GM18873 (cell line): Measurements from ENCODE around the gene HYI.
"Not testable (repeated sequence)": the region's sequence is repeated elsewhere in the genome, so short reads cannot be mapped to it uniquely, and the experiment has no call there.

ENCODE experiments used
- ATAC-seq: cut with Tn5 transposase; IDR thresholded peaks from one replicate; pipeline ENCODE4 v1.9.1; 2021; ENCODE audit warnings: mild to moderate bottlenecking, moderate library complexity, moderate number of reproducible peaks; ENCODE audit not compliant: unreplicated experiment, low FRiP score

Gene HYI, protein sequence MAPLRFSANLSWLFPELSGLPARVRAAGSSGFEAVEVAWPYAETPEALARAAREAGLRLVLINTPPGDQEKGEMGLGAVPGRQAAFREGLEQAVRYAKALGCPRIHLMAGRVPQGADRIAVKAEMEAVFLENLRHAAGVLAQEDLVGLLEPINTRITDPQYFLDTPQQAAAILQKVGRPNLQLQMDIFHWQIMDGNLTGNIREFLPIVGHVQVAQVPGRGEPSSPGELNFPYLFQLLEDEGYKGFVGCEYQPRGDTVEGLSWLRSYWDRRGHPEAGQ

DNA sequence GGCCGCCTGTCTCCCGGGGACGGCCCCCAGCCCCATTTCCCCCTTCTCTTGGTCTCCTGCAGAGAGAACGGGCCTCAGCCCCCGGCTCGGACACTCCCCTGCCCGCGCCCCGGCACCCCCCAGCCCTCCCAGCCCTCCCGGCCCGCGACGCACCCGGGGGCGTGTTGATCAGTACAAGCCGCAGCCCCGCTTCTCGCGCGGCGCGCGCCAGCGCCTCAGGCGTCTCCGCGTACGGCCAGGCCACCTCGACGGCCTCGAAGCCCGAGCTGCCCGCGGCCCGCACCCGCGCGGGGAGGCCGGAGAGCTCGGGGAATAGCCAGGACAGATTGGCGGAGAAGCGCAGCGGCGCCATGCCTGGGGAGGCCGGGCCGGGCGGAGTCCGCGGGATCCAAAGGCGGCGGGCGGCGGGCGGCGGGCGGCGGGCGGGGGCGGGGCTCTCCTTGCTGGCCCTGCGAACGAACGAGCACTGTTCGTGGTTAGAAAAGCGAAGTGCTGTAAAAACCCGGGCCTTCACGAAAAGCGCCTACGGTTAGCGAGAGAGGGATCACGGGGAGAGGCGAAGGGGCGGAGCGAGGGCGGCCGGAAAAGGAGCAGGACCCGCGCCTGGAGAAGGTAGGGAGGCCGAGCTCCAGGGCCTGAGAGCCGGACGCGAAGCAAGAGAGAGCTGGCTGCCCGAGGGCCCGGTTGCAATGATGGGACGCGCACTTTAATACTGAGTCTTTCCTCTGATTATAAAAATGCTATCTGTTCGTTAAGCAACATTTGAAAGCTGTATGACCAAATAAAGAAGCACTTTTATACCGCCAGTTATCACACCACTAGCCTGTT lies at the start of gene HYI:
Gene HYI (minus strand): TSS at position 490 of the 828 bp plus-strand sequence. CDS start 138 bp downstream, at position 352.
- ATAC-seq = no peak

DNA sequence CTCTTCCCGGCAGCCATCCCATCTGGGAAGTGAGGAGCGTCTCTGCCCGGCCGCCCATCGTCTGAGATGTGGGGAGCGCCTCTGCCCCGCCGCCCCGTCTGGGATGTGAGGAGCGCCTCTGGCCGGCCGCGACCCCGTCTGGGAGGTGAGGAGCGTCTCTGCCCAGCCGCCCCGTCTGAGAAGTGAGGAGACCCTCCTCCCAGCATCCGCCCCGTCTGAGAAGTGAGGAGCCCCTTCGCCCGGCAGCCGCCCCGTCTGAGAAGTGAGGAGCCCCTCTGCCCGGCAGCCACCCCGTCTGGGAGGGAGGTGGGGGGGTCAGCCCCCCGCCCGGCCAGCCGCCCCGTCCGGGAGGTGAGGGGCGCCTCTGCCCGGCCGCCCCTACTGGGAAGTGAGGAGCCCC lies 48.1 kb upstream of the HYI start:
- not testable (repeated sequence) for ATAC-seq

DNA sequence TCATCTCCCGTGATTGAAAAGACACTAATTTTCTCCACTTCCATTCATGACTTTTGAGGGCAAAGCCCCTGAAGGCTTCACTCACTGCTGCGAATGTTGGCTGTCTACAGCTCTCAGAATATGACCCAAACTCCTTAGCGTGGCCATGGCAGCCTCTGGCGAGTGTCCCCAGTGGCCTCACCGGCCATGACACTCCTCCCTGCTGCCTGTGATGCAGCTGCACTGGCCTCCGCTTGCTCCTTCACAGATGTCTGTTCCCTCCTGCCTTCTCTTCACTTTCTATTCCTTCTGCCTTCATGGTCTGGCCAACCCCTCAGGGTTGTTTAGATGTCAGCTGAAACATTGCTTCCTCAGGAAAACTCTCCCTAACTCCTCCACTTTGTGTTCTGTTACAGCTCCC lies 46.2 kb upstream of the HYI start:
- no peak for ATAC-seq

DNA sequence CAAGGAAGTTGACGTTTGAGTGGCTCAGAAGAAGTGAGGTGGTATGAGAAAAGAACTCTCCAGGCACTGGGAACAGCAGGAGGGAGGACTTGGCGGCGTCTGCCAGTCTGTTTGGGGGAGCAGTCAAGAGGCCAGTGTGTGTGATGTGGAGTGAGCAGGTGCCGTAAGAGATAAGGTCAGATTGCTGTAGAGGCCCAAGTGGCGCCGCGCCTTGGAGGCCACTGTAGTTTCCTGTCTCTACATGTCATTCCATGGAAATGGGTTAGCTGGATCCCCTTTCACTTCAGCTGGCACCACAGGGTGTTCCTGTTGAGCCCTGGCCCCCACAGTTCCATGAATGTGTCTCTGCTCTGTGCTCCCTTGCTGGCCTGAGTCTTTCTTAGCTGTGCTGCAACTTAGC lies 41.5 kb upstream of the HYI start:
- no peak for ATAC-seq

DNA sequence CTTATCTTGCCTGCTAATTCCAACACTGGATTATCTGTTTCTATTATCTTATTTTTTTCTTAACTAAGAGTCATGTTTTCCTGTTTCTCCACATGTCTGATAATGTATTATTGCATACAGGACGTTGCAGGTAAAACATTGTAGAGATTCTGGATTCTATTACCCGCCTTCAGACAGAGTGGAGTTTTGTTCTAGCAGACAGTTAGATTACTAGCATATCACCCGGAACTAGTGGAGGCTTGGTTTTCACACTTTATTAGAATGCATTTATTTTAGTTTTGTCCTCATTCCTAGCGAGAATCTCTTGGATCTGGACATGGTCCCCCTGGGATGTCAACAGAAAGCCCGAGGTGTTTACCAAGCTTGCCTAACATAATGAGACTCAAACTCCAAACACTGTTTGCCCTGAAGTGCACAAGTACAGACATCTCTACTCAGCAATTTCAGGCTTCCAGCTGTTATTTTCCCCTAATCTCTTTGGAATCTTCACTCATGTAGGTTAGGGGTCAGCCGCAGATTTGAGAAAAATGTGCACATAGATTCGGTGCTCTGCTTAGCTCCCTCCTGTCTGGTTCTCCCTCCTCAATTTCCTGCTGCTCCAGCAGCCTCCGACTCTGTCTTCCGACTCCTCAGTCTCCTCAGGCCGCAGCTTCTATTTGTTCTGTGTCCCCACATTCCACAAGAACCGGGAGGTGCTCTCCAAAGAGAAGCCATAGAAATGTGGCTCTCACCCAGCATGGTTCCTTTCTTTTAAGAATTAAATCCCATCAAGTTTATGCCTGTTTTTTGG lies 40.1 kb upstream of the HYI start:
- no peak for ATAC-seq

DNA sequence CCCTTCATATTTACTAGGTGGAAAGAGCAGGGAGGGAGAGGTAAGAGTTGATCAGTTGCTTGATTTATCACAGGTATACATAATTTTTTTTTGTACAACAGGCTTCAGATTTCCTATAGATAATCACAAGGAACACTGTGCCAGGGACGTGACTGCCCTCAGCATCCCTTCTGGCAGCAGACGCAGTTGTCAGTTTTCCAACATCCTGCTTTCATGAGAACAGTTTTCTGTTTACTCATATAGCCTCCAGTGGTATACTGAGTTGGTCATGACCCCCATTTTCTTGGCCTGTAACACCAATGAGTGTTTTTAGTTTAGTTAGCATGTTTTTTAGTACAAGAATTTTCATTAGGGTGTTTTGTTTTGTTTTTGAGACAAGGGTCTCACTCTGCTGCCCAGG lies 39.1 kb upstream of the HYI start:
- ATAC-seq = no peak

DNA sequence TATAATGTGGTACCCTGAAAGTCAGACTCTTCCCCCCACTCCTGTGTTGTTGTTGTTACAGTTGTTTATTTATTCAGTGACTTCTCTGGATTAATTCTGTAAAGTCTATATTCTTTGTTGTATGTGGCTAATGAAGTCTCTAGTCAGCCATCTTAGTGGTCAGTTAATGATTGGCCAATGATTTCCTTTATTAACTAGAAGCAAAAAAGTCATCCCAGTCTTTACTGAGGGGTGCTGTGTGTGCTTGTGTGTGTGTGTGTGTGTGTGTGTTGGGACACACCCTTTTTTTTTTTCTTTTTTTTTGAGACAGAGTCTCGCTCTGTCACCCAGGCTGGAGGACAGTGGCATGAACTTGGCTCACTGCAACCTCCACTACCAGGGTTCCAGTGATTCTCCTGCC lies 37.3 kb upstream of the HYI start:
- no peak for ATAC-seq

DNA sequence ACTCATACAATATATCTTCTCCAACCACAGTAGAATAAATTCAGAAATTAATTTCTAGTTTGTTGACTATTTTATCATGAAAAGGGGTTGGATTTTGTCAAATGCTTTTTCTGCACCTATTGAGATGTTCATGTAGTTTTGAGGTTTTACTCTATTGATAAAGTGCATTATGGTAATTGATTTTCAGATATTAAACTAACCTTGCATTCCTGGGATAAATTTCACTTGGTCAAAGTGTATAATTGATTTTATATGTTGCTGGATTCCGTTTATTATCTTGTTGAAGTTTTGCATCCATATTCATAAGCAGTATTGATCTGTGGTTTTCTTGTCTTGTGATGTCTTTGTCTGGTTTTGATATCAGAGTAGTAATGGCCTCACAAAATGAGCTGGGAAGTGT lies 34.4 kb upstream of the HYI start:
- ATAC-seq = no peak

DNA sequence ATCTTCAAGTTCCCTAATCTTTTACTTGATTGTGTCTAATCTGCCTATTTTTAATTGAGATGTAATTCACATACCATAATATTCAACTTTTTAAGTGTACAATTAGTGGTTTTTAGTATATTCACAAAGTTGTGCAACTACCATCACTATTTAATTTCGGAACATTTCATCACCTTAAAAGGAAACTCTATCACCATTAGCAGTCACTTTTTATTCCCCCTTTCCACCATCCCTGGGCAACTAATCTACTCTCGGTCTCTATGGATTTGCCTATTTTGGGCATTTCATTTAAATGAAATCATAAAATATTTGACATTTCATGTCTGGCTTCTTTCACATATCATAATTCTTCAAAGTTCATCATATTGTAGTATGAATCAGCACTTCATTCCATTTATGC lies 30.6 kb upstream of the HYI start:
- no peak for ATAC-seq

DNA sequence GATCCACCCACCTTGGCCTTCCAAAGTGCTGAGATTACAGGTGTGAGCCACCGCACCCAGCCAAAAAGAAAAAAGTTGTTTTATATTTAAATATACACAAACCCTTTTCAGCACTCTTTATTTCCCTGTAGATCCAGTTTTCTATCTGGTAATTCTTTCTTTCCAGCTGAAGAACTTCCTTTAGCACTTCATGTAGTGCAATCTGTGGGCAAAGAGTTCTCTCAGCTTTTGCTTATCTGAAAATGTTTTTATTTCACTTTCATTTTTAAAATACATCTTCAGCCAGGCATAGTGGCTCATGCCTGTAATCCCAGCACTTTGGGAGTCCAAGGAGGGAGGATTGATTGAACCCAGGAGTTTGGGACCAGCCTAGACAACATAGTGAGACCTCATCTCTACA lies 28.5 kb upstream of the HYI start:
- no peak for ATAC-seq

DNA sequence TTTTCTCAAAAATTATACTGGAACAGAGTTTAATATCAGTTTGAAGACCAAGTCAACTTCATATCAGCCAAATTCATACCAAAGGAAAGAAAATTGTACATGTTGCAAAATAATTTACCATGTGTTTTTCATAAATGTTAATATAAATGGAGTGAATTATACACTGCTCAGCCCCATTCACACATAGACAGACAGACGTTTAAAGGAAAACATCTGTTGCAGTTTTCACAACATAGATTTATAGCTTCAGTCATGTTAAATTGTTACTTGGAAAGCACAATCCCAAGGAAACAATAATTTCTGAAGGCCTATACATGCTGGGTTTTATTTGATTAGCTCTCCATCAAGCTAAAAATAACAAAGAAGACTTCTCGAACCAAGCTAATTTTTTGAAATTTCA lies 27.8 kb upstream of the HYI start:
- no peak for ATAC-seq

DNA sequence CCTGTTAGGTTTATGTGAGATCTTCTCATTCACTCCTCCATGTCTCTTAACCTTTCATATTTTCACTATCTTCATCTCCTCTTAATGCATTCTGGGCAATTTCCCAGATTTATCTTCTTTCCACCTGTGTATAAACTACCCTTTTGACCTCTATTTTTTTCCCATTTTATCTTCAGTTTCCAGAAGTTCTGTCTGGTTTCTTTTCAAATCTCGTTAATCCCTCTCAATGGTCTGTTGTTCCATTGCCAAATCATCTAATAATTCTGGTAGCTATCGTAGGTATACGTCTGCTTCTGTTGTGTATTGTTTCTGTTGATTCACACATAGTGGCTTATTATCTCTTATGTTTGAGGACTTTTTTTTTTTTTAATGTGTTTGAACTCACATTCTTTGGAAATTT lies 25.7 kb upstream of the HYI start:
- no peak for ATAC-seq

DNA sequence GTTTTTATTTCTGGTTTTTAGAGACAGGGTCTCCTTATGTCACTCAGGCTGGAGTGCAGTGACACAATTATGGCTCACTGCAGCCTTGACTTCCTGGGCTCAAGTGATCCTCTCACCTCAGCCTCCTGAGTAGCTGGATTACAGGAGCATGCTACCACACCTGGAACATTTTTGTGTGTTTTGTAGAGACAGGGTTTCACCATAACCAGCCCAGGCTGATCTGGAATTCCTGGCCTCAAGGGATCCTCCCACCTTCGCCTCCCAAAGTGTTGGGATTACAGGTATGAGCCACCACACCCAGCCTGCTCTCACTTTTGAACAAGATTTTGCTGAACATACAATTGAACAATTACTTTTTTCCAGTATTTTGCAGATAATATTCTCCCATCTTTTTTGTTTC lies 24.0 kb upstream of the HYI start:
- no peak for ATAC-seq

DNA sequence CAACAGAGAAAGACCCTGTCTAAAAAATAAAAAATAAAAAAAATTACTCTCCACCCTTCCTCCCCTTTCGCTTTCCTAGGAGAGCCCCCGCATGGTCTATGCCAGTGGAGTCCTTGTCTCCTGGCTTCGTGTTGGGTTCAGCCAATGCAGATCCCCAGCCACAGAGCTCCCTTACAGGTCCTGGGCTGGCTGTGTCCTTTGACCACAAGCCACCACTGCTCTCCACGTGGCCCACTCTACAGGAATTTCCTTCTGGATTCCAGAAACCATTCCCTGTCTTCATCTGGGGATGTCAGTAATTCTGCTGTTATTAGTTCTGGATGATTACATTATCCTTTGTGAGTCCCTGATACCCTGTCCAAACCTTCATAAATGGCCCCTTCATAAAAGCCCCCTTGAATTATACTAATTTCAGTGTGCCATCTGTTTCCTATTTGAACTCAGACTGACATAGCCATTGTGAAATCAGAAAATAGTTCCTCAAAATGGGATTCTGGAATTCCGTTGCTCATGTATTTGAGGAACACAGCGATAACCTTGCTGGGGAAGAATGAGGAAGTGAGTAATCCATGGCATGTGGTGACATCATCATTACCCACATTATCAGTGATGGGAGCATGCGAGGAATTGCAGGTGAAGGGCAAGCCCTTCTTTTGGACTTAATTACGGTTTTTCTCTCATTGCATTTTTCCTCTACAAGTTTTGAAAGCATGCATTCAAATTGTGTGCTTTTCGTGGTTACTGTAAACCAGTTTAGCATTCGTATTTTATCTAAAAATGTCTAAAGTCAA lies 22.1 kb upstream of the HYI start:
- not testable (repeated sequence) for ATAC-seq

DNA sequence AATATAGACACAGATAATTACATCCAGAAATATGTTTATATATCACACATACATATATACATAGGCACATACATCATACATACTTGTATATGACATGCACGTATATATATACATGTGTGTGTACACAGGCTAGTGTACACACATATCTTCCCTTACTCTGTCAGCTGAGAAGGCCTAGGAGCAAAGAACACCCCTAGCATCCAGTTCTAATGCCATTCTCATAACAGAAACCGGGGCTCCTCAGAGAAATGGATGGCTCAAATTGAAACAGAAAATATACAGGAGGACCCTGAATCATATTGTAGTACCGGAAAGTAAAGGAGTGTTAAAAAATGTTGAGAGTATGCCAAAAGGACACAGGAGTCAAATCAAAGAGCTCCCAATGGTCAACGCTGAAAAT lies 19.7 kb upstream of the HYI start:
- no peak for ATAC-seq

DNA sequence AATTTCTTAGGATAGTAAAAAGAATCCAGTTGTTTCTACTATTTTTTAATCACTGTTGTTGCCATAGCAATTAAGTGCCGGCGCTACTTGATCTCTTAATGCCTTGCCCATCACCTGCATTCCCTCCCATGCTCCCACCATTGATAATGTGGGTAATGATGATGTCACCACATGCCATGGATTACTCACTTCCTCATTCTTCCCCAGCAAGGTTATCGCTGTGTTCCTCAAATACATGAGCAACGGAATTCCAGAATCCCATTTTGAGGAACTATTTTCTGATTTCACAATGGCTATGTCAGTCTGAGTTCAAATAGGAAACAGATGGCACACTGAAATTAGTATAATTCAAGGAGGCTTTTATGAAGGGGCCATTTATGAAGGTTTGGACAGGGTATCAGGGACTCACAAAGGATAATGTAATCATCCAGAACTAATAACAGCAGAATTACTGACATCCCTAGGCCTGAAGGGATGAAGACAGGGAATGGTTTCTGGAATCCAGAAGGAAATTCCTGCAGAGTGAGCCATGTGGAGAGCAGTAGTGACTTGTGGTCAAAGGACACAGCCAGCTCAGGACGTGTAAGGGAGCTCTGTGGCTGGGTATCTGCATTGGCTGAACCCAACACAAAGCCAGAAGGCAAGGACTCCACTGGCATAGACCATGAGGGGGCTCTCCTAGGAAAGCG lies 18.9 kb upstream of the HYI start:
- ATAC-seq = not testable (repeated sequence)

DNA sequence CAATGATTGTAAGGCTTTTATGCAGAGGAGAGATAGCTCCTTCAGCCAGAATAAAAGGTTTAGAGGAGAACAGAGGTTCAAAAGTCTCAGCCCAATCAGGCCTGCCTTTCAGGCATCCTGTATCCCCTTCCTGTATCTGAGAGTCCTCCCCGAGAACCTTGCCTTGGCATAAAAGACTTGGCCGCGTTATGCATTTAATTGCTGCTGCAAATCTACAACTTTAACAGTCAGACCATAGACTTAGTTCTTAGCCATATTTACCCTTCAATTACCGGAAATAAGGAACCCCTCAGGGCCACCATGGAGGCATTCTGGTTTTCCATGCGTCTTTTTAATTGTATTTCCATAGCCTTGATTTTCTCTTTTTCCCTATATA lies 18.3 kb upstream of the HYI start:
- no peak for ATAC-seq

DNA sequence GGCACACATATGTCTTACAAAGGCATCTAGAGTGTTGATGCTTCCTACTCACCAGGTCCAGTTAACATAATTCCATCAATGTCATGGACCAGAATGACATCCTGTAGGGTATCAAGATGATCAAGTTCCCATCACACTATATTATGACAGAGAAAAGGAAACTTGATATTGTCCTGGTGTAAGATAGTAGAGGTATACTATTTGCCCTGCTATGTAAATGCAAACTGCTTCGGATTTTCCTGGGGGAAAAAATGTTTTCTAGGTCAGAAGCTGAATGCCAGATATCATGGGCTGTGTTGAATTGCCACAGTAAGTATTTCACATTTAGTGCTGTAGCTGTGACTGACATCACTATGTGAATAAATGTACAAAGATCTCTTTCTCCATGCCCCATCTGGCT lies 16.2 kb upstream of the HYI start:
- ATAC-seq = no peak

DNA sequence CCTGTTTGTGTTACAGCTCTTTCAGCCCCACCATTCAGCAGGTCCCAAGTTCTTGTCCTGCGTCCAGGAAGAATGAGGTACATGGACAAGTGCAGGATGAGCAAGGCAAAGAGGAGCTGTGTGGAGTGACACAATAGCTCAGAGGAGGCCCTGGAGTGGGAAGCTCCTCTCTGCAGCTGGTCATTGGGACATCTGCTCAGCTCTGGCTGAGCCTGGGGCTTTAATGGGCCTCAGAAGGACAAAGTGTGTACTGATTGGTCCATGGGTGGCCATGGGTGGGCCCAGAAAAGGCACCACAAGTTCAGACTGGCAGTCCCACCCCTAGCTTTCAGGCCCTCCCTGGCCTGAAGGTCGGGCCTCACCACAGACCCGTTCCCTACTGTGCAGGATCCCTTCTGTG lies 14.7 kb upstream of the HYI start:
- no peak for ATAC-seq

DNA sequence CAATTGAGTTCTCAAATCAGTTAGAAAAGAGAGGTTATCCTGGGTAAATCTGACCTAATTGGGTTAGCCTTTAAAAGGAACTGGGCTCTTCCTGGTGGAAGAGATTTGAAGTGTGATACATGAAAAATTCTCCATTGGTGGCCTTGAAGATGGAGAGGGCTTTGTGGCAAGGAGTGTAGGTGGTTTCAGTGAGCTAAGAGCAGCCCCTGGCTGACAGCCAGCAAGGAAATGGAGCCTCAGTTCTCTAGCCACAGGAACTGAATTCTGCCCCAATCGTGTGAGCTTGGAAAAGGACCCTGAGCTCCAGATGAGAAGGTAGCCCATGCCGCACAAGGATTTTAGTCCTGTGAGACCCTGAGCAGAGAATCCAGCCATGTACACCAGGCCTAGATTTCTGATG lies 12.7 kb upstream of the HYI start:
- no peak for ATAC-seq
